ENCODE measurements around the gene LRRK1. TPM values are rescaled to one million over a fixed set of nuclear protein-coding genes. Genes with fewer than 3 reads are reported as not detected.

The LRRK1 gene
- total and polyA plus RNA-seq, 2 experiments from 2014 or later = 2.6 to 4.5 TPM

GRCh38 chr15:101049282-101049681 lies 130.1 kb downstream of the LRRK1 start:
- peaks cover 33% of the 10 kb centered on the region for H3K27me3 Mint-ChIP-seq (ENCODE audit: insufficient read depth, low read depth, poor library complexity)
- DNase-seq (ENCODE audit: low spot score) = no peak
- H3K27me3 ChIP-seq (ENCODE audit: insufficient read depth) = no peaks in the 10 kb centered on the region
- H2AFZ ChIP-seq = no peak overlapping the region
- no peaks in the 10 kb centered on the region for H3K9me2 ChIP-seq (ENCODE audit: insufficient read depth)
- no peaks in the 10 kb centered on the region for H3K9me3 Mint-ChIP-seq
- TF ChIP-seq CREB1 (CRISPR knock-in tag; IDR thresholded peaks at IDR 0.05; ENCODE audit: low read depth) = no peak
- TF ChIP-seq, protein P1, sequence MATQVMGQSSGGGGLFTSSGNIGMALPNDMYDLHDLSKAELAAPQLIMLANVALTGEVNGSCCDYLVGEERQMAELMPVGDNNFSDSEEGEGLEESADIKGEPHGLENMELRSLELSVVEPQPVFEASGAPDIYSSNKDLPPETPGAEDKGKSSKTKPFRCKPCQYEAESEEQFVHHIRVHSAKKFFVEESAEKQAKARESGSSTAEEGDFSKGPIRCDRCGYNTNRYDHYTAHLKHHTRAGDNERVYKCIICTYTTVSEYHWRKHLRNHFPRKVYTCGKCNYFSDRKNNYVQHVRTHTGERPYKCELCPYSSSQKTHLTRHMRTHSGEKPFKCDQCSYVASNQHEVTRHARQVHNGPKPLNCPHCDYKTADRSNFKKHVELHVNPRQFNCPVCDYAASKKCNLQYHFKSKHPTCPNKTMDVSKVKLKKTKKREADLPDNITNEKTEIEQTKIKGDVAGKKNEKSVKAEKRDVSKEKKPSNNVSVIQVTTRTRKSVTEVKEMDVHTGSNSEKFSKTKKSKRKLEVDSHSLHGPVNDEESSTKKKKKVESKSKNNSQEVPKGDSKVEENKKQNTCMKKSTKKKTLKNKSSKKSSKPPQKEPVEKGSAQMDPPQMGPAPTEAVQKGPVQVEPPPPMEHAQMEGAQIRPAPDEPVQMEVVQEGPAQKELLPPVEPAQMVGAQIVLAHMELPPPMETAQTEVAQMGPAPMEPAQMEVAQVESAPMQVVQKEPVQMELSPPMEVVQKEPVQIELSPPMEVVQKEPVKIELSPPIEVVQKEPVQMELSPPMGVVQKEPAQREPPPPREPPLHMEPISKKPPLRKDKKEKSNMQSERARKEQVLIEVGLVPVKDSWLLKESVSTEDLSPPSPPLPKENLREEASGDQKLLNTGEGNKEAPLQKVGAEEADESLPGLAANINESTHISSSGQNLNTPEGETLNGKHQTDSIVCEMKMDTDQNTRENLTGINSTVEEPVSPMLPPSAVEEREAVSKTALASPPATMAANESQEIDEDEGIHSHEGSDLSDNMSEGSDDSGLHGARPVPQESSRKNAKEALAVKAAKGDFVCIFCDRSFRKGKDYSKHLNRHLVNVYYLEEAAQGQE (IDR thresholded peaks at IDR 0.05; ENCODE audit: unreplicated experiment) = no peak
- no peak for TF ChIP-seq STAT1 (IDR thresholded peaks at IDR 0.05; ENCODE audit: unreplicated experiment)
- no peak for TF ChIP-seq POLR2AphosphoS5 (IDR thresholded peaks at IDR 0.05; ENCODE audit: low read depth)
- TF ChIP-seq EZH2phosphoT487 (IDR thresholded peaks at IDR 0.05; ENCODE audit: unreplicated experiment) = no peak
- TF ChIP-seq, protein P2, sequence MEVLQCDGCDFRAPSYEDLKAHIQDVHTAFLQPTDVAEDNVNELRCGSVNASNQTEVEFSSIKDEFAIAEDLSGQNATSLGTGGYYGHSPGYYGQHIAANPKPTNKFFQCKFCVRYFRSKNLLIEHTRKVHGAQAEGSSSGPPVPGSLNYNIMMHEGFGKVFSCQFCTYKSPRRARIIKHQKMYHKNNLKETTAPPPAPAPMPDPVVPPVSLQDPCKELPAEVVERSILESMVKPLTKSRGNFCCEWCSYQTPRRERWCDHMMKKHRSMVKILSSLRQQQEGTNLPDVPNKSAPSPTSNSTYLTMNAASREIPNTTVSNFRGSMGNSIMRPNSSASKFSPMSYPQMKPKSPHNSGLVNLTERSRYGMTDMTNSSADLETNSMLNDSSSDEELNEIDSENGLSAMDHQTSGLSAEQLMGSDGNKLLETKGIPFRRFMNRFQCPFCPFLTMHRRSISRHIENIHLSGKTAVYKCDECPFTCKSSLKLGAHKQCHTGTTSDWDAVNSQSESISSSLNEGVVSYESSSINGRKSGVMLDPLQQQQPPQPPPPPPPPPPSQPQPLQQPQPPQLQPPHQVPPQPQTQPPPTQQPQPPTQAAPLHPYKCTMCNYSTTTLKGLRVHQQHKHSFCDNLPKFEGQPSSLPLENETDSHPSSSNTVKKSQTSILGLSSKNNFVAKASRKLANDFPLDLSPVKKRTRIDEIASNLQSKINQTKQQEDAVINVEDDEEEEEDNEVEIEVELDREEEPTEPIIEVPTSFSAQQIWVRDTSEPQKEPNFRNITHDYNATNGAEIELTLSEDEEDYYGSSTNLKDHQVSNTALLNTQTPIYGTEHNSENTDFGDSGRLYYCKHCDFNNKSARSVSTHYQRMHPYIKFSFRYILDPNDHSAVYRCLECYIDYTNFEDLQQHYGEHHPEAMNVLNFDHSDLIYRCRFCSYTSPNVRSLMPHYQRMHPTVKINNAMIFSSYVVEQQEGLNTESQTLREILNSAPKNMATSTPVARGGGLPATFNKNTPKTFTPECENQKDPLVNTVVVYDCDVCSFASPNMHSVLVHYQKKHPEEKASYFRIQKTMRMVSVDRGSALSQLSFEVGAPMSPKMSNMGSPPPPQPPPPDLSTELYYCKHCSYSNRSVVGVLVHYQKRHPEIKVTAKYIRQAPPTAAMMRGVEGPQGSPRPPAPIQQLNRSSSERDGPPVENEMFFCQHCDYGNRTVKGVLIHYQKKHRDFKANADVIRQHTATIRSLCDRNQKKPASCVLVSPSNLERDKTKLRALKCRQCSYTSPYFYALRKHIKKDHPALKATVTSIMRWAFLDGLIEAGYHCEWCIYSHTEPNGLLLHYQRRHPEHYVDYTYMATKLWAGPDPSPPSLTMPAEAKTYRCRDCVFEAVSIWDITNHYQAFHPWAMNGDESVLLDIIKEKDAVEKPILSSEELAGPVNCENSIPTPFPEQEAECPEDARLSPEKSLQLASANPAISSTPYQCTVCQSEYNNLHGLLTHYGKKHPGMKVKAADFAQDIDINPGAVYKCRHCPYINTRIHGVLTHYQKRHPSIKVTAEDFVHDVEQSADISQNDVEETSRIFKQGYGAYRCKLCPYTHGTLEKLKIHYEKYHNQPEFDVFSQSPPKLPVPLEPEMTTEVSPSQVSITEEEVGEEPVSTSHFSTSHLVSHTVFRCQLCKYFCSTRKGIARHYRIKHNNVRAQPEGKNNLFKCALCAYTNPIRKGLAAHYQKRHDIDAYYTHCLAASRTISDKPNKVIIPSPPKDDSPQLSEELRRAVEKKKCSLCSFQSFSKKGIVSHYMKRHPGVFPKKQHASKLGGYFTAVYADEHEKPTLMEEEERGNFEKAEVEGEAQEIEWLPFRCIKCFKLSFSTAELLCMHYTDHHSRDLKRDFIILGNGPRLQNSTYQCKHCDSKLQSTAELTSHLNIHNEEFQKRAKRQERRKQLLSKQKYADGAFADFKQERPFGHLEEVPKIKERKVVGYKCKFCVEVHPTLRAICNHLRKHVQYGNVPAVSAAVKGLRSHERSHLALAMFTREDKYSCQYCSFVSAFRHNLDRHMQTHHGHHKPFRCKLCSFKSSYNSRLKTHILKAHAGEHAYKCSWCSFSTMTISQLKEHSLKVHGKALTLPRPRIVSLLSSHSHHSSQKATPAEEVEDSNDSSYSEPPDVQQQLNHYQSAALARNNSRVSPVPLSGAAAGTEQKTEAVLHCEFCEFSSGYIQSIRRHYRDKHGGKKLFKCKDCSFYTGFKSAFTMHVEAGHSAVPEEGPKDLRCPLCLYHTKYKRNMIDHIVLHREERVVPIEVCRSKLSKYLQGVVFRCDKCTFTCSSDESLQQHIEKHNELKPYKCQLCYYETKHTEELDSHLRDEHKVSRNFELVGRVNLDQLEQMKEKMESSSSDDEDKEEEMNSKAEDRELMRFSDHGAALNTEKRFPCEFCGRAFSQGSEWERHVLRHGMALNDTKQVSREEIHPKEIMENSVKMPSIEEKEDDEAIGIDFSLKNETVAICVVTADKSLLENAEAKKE (CRISPR knock-in tag; IDR thresholded peaks at IDR 0.05) = no peak
- no peaks in the 10 kb centered on the region for H3K36me3 Mint-ChIP-seq (ENCODE audit: low read depth)
- no peaks in the 10 kb centered on the region for H3F3A ChIP-seq (replicated peaks; ENCODE audit: low read depth)
- H3K27ac ChIP-seq (ENCODE audit: low read depth) = no peak overlapping the region
- no peak for ATAC-seq
- H3K36me3 ChIP-seq (ENCODE audit: insufficient read depth) = no peaks in the 10 kb centered on the region
- peaks cover 36% of the 10 kb centered on the region for H3K4me1 Mint-ChIP-seq
- no peaks in the 10 kb centered on the region for H4K20me1 ChIP-seq (replicated peaks; ENCODE audit: insufficient read depth)
- H3K79me2 ChIP-seq (replicated peaks; ENCODE audit: insufficient read depth) = no peaks in the 10 kb centered on the region
- no peak overlapping the region for H3K4me3 Mint-ChIP-seq
- no peak overlapping the region for H3K4me2 ChIP-seq
- H3K27ac Mint-ChIP-seq = no peak overlapping the region
- peaks cover 18% of the 10 kb centered on the region for H3K4me1 ChIP-seq (ENCODE audit: insufficient read depth)
- H3K4me3 ChIP-seq = no peak overlapping the region

Measured in GM23338 (cell line).